Left colon (tissue), 2 donors: Measurements from ENCODE around the gene MAST1. TPM values are rescaled to one million over a fixed set of nuclear protein-coding genes. Genes with fewer than 3 reads are reported as not detected.
A peak's percentile ranks its signal among the peaks of the same experiment; 100 is the strongest.
"Not testable (repeated sequence)": the region's sequence is repeated elsewhere in the genome, so short reads cannot be mapped to it uniquely, and the experiment has no call there.

Experiments used
- ATAC-seq: fragments of 200-7000 bp; cut with Tn5 transposase; one replicate; pipeline ENCODE4 v1.9.1; 2020; ENCODE audit warnings: mild to moderate bottlenecking, moderate library complexity
- DNase-seq, 2 donors: peaks; one replicate each; pipeline ENCODE4 v3.0.0-alpha.2; 2020
- intact Hi-C, 2 donors: fragments of 100-400 bp; cut with DNase I in 1 of 2; cut with micrococcal nuclease in 1 of 2; formaldehyde crosslinking; loops; one replicate each; pipeline versions ENCODE4 v1.11.2 to v1.14.0; 2022; cut with DNase I, micrococcal nuclease
- total RNA-seq, 2 donors: library from RNA; stranded (reverse); fragmentation: NEBNext Ultra II Directional; extraction: Animal tissue kit (Norgen Biotek cat#: 25700); gene quantifications; one replicate each; pipeline ENCODE4 v1.2.1, GENCODE V29; 2021
- donor health status: DM: no; HTN: no; CAD: no.
- donor health status: DM: yes; HTN: yes; CAD: no.

MAST1 gene
- total RNA-seq, 2 donors from 2014 or later = 0.82 to 1.4 TPM

DNA sequence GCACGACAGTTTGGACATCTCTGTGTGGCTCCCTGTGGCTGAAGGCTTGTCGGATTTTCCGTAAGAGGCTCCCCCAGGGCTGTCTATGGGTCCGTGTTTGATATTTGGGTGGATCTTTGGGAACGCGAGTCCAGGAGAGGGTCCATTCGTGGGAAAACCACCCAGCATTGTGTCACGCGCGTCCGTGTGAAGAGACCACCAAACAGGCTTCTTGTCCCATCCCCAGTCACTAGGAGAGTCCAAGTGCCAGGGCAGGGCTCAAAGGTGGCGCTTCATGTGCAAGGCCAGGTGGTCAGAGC lies 46.3 kb downstream of the MAST1 start:
- ATAC-seq = no peak
- no peak for DNase-seq
- intact Hi-C loops = loop anchor here in 1 of 2 donors (10.0 kb wide), 1 partner anchor 80 kb away; the partner anchor contains the start of gene DAND5

DNA sequence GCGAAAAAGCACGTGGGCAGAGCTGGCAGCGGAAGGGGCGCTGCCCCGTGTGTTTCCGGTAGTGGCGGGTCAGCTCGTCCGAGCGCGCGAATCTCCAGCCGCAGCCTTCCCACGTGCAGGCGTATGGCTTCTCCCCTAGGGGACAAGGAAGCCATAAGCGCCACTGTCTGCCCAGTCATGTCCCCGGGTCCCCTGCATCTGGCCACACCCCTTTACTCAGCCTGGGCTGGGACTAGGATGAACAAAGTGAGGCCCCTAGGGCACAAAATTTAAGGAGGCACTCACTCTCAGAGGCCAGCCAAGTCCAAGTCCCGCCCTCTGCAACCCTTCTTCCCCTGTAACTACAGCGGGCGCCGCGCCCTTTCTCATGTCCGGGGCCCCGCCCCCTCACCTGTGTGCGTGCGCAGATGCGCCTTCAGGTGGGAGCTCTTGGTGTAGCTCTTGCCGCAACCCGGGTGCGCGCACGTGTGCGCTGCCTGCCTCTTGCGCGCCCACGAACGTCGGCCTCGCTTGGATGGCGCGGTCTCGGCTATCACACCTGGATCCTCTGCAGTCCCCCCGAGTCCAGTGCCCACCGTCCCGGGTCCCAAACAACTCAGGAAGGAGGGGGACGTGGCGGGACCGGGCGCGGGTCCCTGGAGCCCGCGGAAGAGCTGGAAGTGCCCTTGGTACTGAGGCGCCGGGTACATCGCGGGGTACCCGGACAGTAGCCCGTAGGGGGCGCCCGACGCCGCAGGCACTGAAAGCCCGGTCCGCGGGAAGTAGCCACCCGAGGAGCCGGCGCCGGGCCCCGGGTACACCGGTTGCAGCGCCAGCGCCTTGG lies 46.8 kb downstream of the MAST1 start:
- ATAC-seq (peak; percentile 81), DNase-seq (peak; percentile 93 to 97)
- intact Hi-C loops = loop anchor here in 1 of 2 donors (10.0 kb wide), 1 partner anchor 80 kb away; the partner anchor contains the start of gene DAND5

DNA sequence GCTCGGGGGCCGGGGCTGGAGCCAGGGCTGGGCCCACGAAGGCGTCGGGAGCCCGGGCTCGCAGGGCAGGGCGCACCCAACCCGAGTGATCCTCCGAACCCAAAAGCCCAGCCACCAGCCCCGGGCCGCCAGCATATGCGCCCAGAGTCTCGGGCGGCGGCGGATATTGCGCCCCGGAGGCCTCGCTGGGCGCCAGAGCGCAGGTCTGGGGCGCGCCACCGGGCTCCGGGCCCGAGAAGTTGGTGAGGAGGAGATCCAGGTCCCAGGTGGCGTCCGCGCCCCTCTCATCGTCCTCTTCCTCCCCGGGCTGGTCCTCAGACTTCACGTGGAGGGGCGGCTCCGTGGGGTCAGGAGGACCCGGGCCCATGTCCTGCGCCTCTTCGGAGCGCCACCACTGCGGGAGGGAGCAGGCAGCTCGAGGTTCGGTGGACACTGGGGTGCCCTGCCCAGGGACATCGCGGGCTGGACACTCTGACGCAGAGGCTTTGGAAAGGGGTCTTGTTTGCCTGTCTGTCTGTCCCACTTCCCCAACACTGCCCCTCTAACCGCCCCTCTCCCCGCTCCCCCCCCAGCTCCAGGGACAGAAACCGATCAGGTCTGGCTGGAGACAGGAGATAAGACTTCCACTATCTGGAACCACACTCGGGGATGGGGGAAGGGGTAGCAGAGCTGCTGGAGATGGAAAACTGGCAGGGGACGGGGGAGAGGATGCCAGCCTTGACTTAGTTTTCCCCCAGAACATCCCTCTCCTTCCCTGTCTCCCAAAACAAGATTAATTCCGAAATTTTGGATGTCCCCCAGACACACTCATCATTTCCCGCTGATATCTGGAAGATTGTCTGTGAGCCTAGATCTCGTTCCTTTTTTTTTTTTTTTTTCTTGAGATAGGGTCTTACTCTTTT lies 47.7 kb downstream of the MAST1 start:
- ATAC-seq (peak; percentile 2), DNase-seq (no peak)
- intact Hi-C loops = loop anchor here in 1 of 2 donors (10.0 kb wide), 1 partner anchor 79 kb away; the partner anchor contains the start of gene DAND5

DNA sequence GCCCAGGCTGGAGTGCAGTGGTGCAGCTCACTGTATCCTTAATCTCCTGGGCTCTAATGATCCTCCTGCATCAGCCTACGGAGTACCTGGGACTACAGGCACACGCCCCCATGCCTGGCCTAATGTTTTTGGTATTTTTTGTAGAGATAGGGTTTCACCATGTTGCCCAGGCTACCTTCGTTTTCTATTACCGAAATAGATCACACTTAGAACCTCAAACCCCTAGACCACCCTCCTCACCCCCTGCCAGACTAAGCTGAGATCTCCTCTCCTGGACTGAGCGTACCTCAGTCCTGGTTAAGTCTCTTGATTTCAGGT lies 48.3 kb downstream of the MAST1 start:
- no peak for ATAC-seq
- intact Hi-C loops = loop anchor here in 1 of 2 donors (10.0 kb wide), 1 partner anchor 78 kb away; the partner anchor contains the start of gene DAND5
- DNase-seq = no peak

DNA sequence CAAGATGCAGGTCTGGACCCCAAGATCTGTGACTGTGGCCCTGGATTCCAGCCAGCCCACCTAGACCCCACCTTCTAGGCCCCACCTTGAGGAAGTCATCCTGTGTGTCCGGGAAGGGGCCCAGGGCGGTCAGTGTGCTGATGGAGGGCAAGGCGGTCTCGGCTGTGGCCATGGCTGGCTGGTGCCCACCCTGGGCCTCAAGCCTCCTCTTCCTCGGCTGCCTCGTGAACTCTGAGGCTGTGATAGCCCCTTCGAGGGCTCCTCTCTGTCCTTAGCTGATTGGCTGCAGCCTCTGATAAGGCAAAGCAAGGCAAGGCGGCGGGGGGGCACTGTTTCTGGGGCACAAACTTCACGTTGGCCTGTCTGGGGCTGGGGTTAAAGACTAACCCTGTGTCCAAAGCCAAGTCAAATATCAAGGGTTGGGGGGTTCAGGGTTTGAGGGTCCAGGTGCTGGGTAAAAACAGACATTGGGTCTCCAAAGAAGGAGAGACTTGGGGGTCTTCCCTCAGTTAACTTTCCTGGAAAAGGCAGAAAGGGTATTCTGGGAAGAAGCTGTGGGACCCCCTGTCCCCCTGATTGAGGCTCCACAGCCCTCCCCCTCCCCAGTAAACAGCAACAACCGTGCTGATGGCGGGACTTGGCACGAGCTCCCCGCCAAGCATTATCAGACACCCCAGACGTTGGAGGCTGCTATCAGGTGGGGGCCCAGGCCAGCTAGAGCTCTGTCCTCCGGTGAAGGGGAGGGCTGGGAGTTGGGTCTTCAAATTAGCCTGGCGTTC lies 48.8 kb downstream of the MAST1 start, which contains the start of gene KLF1:
KLF1 (minus strand) TSS at position 233 of the 779 bp plus-strand sequence; CDS start at position 172, 61 bp downstream.
- intact Hi-C loops = loop anchor here in 1 of 2 donors (10.0 kb wide), 1 partner anchor 78 kb away; the partner anchor contains the start of gene DAND5
- no peak for ATAC-seq

DNA sequence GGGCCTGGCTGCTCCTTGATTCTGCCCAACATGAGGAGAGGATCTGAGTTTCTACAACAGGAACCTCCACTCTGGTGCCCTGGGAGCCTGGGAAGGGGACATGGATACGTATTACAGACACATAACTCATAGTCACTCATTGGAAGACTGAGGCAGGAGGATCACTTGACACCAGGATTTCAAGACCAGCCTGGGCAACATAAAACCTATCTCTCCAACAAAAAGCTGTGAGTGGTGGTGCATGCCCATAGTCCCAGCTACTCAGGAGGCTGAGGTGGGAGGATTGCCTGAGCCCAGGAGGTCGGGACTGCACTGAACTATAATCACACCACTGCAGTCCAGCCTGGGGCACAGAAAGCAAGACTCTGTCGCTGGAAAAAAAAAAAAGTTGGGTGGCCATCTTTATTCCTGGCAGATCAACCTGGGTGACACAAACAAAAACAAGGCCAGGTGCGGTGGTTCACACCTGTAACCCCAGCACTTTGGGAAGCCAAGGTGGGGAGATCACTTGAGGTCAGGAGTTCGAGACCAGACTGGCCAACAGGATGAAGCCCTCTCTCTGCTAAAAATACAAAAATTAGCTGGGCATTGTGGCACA lies 49.8 kb downstream of the MAST1 start:
- ATAC-seq (no peak), DNase-seq (no peak)
- intact Hi-C loops = loop anchor here in 1 of 2 donors (10.0 kb wide), 1 partner anchor 77 kb away; the partner anchor contains the start of gene DAND5

More for the DNA sequence above, 48.8 kb downstream of the MAST1 start, which contains the start of gene KLF1:
- no peak for DNase-seq

DNA sequence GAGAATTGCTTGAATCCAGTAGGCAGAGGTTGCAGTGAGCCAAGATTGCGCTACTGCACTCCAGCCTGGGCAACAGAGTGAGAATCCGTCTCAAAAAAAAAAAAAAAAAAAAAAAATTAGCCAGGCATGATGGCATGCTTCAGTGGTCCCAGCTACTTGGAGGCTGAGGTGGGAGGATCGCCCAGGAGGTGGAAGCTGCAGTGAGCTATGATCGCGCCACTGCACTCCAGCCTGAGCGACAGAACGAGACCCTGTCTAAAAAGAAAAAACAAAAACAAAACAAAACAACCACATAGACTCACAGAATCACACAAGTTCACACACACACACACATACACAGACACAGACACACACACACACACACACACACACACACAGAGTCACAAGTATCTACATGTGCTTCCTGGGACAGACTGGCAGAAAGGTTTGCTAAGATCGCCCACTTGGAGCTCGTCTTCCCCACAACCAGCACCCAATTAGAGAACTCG lies 52.0 kb downstream of the MAST1 start:
- ATAC-seq, intact Hi-C loops, DNase-seq: not testable (repeated sequence)

DNA sequence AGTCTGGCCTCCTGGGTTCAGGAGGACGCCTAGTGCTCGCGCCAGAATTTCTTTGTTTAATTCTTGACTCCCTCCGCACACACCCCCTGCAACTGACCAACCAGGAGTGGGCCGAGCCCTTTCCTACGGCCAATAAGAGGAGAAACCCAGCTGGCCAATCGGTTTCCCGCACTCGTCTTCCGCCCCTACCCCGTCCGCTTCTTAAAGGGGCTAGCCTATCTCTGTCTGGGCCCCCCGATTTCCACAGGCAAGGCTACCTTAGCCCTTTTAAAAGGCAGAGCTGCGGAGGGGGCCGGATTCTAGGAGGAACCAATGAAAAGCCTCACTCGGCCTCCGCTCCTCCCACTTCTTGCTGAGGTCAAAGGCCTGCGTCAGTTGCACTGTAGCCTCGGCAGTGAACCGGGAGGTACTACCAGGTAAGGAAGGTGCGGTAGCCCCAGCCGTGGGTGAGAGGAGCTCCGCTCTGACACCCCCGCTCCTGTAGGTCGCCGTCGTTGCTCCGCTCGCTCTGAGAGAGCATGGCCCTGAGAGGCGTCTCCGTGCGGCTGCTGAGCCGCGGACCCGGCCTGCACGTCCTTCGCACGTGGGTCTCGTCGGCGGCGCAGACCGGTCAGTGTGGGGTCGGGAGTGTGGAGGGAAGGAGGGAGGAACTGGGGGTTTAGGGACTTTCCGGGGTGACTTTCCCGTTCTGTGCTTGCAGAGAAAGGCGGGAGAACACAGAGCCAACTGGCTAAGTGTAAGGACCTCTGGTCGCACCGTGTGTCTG lies 52.7 kb downstream of the MAST1 start, which contains the start of gene GCDH:
GCDH (plus strand) TSS at position 374 of the 766 bp plus-strand sequence; CDS start at position 519, 145 bp downstream.
- DNase-seq (peak; percentile 97 to 99), ATAC-seq (peak; percentile 95)
- intact Hi-C loops = no loop called here

DNA sequence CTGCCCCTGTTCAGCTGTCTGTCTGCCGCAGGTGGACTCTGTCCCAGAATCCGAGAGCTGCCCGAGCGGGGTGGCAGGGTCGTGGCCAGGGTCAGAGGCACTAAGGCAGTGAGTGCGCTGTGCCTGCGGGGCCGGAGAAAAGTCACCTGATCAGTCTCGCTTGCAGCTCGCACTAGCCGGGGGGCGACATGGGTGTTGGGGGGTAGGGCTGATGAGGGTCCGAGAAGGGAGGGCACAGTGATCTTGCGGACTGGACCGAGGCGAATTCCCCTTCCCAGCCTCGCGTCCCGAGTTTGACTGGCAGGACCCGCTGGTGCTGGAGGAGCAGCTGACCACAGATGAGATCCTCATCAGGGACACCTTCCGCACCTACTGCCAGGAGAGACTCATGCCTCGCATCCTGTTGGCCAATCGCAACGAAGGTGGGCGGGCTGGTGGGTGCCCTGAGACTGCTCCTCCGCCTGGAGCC lies 53.3 kb downstream of the MAST1 start:
- DNase-seq (peak in 1 of 2 donors; percentile 30), ATAC-seq (peak; percentile 10)
- intact Hi-C loops = no loop called here

DNA sequence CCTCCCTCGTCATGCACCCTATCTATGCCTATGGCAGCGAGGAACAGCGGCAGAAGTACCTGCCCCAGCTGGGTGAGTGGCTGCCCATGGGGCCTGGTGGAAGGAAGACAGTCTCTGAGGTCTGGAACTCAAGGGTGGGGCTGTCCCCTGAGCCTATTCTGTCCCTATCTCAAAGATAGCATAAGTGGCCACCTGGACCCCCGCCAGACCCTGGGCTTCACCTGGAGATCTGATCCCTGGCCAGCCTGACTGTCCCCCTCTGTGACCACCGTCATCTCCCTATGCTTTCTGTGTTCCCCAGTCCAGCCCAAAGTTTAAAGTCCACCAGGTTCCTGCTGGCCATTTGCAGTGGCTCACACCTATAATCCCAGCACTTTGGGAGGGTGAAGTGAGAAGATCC lies 55.3 kb downstream of the MAST1 start:
- DNase-seq = no peak
- intact Hi-C loops = no loop called here
- ATAC-seq = no peak

DNA sequence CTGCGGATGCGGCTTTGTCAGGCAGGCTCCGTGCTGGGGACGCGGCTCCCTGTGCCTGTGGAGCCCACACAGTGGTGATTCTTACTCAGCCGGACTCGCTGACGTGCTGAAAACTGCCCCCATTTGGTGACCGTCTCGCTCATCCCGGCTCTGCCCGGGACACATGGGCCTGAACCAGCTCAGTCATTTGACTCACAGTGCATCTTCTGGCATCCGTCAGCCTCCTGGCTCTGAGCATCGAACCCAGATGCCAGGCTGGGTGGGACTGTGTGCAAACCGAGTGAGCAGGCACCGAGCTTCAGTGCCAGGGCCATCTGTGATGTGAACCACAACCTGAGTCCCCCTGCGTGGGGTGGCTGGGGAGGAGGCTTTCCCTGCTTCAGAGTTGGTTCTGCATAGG lies 58.1 kb downstream of the MAST1 start:
- no peak for ATAC-seq
- DNase-seq = no peak
- intact Hi-C loops = no loop called here

DNA sequence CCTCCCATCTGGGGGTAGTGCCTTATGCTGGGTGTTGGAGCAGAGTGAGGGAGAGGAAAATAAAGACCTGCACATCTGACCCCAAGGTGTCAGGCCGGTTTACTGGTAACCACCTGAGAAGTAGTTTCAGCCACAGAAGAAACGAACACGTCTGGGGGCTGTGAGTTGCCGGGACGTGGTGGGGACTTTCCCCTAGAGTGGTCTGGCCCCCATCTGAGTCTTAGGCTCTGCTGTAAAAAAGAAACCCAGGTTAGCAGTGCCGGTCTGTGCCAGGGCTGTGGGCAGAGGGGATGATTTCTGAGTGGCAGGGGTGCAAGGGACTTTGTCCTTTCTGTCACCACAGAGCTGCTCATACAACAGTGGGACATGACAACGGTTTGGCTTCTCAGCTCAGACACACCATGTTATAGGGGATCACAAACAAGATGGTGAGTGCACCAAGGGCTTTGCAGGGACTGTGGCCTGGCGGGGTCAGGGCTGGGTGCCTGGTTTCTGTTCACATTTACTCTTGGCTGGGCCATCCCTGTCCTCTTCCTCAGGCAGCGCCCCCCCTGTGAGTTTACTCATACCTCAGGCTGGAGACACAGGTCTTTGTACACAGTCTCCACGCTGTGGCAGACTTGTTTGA lies 61.7 kb downstream of the MAST1 start:
- ATAC-seq = no peak
- no peak for DNase-seq
- intact Hi-C loops = no loop called here

DNA sequence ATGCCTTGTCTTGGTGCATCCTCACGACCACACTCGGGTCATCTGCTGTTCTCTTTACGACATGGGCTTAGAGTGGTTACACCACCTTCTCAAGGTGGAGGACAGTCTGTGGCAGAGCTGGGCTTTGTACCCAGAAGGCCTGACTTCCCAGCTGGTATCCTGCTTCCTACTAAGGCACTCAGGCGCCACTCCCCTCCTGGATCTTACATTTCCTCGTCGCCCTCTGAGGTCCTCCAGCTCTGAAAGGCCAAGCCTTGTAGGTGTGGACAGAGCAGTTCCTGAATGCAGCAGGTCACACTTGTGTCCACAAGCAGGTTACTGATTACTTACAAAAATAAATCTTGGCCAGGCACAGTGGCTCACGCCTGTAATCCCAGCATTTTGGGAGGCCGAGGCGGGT lies 68.9 kb downstream of the MAST1 start:
- peak; percentile 92 for ATAC-seq
- no peak for DNase-seq
- intact Hi-C loops = no loop called here

DNA sequence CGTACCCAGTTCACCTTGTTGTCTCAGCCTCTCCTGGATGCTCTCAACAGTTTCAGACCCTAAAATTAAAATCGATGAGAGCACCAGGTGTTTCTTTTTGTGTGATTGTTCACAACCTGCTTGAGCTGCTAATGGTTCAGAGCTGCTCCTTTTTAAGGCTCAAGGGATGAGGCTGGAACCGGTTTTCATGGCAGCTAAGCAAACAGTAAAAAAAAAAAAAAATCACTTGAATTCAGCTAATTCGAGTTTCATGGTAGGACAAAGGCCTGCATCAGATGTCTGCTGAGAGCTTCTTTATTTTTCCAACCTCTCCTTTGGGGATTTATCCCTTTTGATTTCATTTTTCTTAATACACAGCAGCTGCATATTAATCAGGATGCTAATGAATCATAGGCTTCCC lies 74.3 kb downstream of the MAST1 start:
- DNase-seq = no peak
- no peak for ATAC-seq
- intact Hi-C loops = no loop called here

DNA sequence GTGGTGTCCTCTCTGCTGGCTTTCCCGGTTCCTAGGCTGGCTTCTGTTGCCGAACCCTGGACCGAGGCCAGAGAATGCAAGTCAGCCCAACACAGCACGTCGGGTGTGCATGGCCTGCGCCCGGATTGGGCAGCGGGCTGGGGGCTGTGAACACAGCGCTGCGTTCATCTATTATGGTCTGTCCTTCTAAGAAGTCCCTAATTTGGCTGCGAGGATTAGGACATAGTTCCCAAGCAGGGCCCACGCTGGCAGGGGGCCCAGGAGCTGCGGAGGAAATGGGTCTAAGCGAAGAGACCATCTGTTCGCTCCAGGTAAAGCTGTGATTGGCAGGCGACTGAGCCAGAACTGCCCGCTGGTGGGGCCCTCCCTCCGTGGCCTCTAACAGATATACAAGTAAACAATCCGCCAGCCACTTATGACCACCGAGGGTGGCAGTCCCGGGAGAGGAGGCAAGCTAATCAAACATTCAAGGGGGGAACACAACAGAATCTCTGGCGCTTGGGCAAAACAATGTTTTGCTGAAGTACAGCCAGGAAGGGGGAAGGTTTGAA lies 74.8 kb downstream of the MAST1 start:
- DNase-seq (peak; percentile 48 to 75), ATAC-seq (peak; percentile 62)
- intact Hi-C loops = no loop called here
